ENCODE measurements around the gene R3HDM2. TPM values are rescaled to one million over a fixed set of nuclear protein-coding genes. Genes with fewer than 3 reads are reported as not detected.

The R3HDM2 gene
- total and polyA plus RNA-seq, 2 of the 13 experiments (the other 11 are each of a cell fraction or from before 2014, with no cell fraction given) = 11.1 to 23.5 TPM

GRCh38 chr12:57229634-57230380, 201.0 kb downstream of the R3HDM2 start, which contains the start of gene SHMT2 (continued):
- TF ChIP-seq CREB3 (CRISPR knock-in tag; IDR thresholded peaks at IDR 0.05) (peak; percentile 76; the same call in 1 of the 2 replicates), SRSF1 (optimal IDR thresholded peaks at IDR 0.05; ENCODE audit: low read depth, low read length) (no peak), SP140L (CRISPR knock-in tag; IDR thresholded peaks at IDR 0.05; ENCODE audit: borderline replicate concordance) (no peak), IRF9 (CRISPR knock-in tag; IDR thresholded peaks at IDR 0.05; ENCODE audit: borderline replicate concordance) (peak; percentile 53; the same call in 1 of the 2 replicates), HINFP (CRISPR knock-in tag; IDR thresholded peaks at IDR 0.05; ENCODE audit: low read depth) (peak; percentile 74; the same call in 1 of the 2 replicates), ZNF329 (CRISPR knock-in tag; IDR thresholded peaks at IDR 0.05; ENCODE audit: low read depth) (no peak), MLLT10 (CRISPR knock-in tag; IDR thresholded peaks at IDR 0.05) (no peak), POLR2AphosphoS2 (IDR thresholded peaks at IDR 0.05; ENCODE audit: low read depth, low read length) (no peak), SMAD9 (CRISPR knock-in tag; IDR thresholded peaks at IDR 0.05) (no peak), DNMT1 (CRISPR knock-in tag; IDR thresholded peaks at IDR 0.05) (no peak), ZNF766 (CRISPR knock-in tag; IDR thresholded peaks at IDR 0.05; ENCODE audit: borderline replicate concordance) (peak; percentile 81), ZNF552 (CRISPR knock-in tag; IDR thresholded peaks at IDR 0.05; ENCODE audit: borderline replicate concordance) (no peak), ZSCAN29 (CRISPR knock-in tag; conservative IDR thresholded peaks at IDR 0.05) (peak; percentile 74; the same call in 1 of the 2 replicates), THAP7 (CRISPR knock-in tag; IDR thresholded peaks at IDR 0.05) (no peak), TCF7L2 (IDR thresholded peaks at IDR 0.05; ENCODE audit: low read depth, low read length) (no peak), FOXO4 (CRISPR knock-in tag; conservative IDR thresholded peaks at IDR 0.05) (no peak), SMARCC2 (IDR thresholded peaks at IDR 0.05) (no peak), RARA (CRISPR knock-in tag; IDR thresholded peaks at IDR 0.05) (no peak), HMGXB4 (CRISPR knock-in tag; IDR thresholded peaks at IDR 0.05; ENCODE audit: borderline replicate concordance in 1 of 2, low read depth in 1 of 2) (peak; percentile 39 to 46; a peak in 1 of 4 replicates), ZNF747 (CRISPR knock-in tag; IDR thresholded peaks at IDR 0.05; ENCODE audit: borderline replicate concordance) (no peak), FIP1L1 (IDR thresholded peaks at IDR 0.05; ENCODE audit: borderline replicate concordance, insufficient read depth, low read depth, low read length) (no peak)
